Measurements from ENCODE around the gene MUC3A. TPM values are rescaled to one million over a fixed set of nuclear protein-coding genes. Genes with fewer than 3 reads are reported as not detected.

MUC3A gene
- total and polyA plus RNA-seq, 2 of the 4 experiments (the other 2 are of a cell fraction), result 0.05 TPM; not detected in 1

DNA sequence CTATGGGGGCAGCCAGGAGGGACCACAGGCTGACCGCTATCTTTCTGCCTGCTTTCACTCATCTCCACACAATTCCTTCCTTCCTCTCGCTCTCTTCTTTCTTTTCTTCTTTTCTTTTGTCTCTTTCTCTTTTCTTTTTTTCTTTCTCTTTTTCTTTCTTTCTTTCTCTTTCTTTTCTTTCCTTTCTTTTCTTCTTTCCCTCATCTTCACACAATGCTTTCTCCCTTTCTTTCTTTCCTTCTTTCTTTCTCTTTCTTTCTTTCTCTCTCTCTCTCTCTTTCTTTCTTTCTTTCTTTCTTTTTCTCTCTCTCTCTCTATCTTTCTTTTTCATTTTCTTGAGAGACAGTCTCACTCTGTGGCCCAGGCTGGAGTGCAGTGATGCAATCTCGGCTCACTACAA lies 13.2 kb downstream of the MUC3A start:
- Histone ChIP-seq H2BK20ac (ENCODE audit: low read depth, low read length) (no peak overlapping the region), H3K23ac (ENCODE audit: low read depth, low read length) (no peak overlapping the region), H3K9me3 (ENCODE audit: control insufficient read depth, insufficient read depth, low read length) (no peaks in the 10 kb centered on the region; the same call in 1 of the 2 replicates), H3K27ac (ENCODE audit: insufficient read depth, low read length) (no peak overlapping the region), H3K9me1 (ENCODE audit: insufficient read depth, low read length) (no peaks in the 10 kb centered on the region), H3K4me2 (ENCODE audit: low read depth, low read length) (no peak overlapping the region), H3K18ac (ENCODE audit: low read depth, low read length) (no peak overlapping the region), H3K14ac (replicated peaks; ENCODE audit: low read depth, low read length) (no peak overlapping the region), H3K4me3 (ENCODE audit: insufficient read depth, low read depth, low read length) (no peak overlapping the region), H2AFZ (replicated peaks; ENCODE audit: low read length, poor library complexity) (no peak overlapping the region), H3K36me3 (ENCODE audit: control insufficient read depth, insufficient read depth, low read length) (no peaks in the 10 kb centered on the region), H2BK15ac (ENCODE audit: low read depth, low read length) (no peak overlapping the region), H3K56ac (ENCODE audit: extremely low read depth, insufficient read depth, low read length) (no peak overlapping the region), H2AK9ac (replicated peaks; ENCODE audit: low read depth, low read length, poor library complexity) (no peak overlapping the region), H3K79me1 (ENCODE audit: low read depth in 1 of 2, low read length in 2 of 2) (no peaks in the 10 kb centered on the region), H4K91ac (ENCODE audit: insufficient read depth, low read depth, low read length) (no peak overlapping the region), H2AK5ac (ENCODE audit: low read depth, low read length) (no peak overlapping the region), H3K4ac (ENCODE audit: low read depth, low read length) (no peak overlapping the region), H4K8ac (ENCODE audit: low read depth in 2 of 2, low read length in 2 of 2) (no peak overlapping the region), H2BK5ac (ENCODE audit: low read depth, low read length, poor library complexity, severe bottlenecking) (no peak overlapping the region), H3K9ac (ENCODE audit: low read depth, low read length) (no peak overlapping the region), H2BK120ac (ENCODE audit: low read depth, low read length) (no peak overlapping the region), H4K5ac (ENCODE audit: low read depth, low read length) (no peak overlapping the region), H3K4me1 (ENCODE audit: control insufficient read depth, insufficient read depth, low read length) (no peaks in the 10 kb centered on the region), H3K27me3 (ENCODE audit: control insufficient read depth, insufficient read depth, low read length) (peaks cover 63% of the 10 kb centered on the region), H4K20me1 (ENCODE audit: insufficient read depth, low read length) (no peaks in the 10 kb centered on the region)
- no peak for TF ChIP-seq FOS (IDR thresholded peaks at IDR 0.05; ENCODE audit: low read depth, low read length)
- TF ChIP-seq, protein P1, sequence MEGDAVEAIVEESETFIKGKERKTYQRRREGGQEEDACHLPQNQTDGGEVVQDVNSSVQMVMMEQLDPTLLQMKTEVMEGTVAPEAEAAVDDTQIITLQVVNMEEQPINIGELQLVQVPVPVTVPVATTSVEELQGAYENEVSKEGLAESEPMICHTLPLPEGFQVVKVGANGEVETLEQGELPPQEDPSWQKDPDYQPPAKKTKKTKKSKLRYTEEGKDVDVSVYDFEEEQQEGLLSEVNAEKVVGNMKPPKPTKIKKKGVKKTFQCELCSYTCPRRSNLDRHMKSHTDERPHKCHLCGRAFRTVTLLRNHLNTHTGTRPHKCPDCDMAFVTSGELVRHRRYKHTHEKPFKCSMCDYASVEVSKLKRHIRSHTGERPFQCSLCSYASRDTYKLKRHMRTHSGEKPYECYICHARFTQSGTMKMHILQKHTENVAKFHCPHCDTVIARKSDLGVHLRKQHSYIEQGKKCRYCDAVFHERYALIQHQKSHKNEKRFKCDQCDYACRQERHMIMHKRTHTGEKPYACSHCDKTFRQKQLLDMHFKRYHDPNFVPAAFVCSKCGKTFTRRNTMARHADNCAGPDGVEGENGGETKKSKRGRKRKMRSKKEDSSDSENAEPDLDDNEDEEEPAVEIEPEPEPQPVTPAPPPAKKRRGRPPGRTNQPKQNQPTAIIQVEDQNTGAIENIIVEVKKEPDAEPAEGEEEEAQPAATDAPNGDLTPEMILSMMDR (conservative IDR thresholded peaks at IDR 0.05; ENCODE audit: low read depth, low read length), result no peak
- no peak for TF ChIP-seq MAFK (IDR thresholded peaks at IDR 0.05; ENCODE audit: low read depth, low read length)
- no peak for TF ChIP-seq NFE2L2 (IDR thresholded peaks at IDR 0.05; ENCODE audit: low read depth, low read length)
- no peak for TF ChIP-seq POLR2A (IDR thresholded peaks at IDR 0.05; ENCODE audit: low read depth, low read length)
- dilution Hi-C loops (cut with HindIII; ENCODE audit: low sequenced_read_pairs, unreplicated experiment), result no loop called here
- DNase-seq, result no peak
- in situ Hi-C loops (cut with MboI; ENCODE audit: low sequenced_read_pairs), result loop anchor here (25.0 kb wide), 1 partner anchor 500 kb away; no protein-coding TSS in a partner anchor
- no TSS peak for BruUV-seq (replicated peaks)
- intact Hi-C loops (cut with micrococcal nuclease), result no loop called here
- CTCF ChIA-PET, result no interaction called here
- 80 to 100% methylated on average over 1 of the region's 3 CpGs for WGBS, 2 experiments (ENCODE audit: extremely low coverage in 2 of 2, insufficient read length in 1 of 2)
- POLR2A ChIA-PET (ENCODE audit: unreplicated experiment), result no interaction called here
- no peak for ATAC-seq (ENCODE audit: low read depth)
